GM10266 (cell line): ENCODE results near the gene TRPM2.
"Not testable (repeated sequence)": the region's sequence is repeated elsewhere in the genome, so short reads cannot be mapped to it uniquely, and the experiment has no call there.

Experiments used
- DNase-seq: peaks from one replicate; pipeline ENCODE4 v3.0.0; 2012; ENCODE audit errors: extremely low spot score
- CTCF ChIP-seq: IDR thresholded peaks from 2 replicates; pipeline ENCODE4 v1.5.1; 2012; ENCODE audit warnings: mild to moderate bottlenecking, low read depth; ENCODE audit not compliant: control insufficient read depth, insufficient read depth; ENCODE audit errors: missing control alignments

The TRPM2 gene

GRCh38 chr21:44392916-44393315, 39.5 kb downstream of the TRPM2 start:
- no peak for DNase-seq
- TF ChIP-seq CTCF = no peak

GRCh38 chr21:44394733-44395132, 41.3 kb downstream of the TRPM2 start:
- no peak for DNase-seq
- TF ChIP-seq CTCF = no peak

GRCh38 chr21:44395260-44395659, 41.8 kb downstream of the TRPM2 start:
- TF ChIP-seq CTCF = no peak
- no peak for DNase-seq

GRCh38 chr21:44396803-44397202, 43.4 kb downstream of the TRPM2 start:
- not testable (repeated sequence) for DNase-seq

GRCh38 chr21:44397431-44398031, 44.1 kb downstream of the TRPM2 start:
- no peak for DNase-seq
- TF ChIP-seq CTCF = no peak

GRCh38 chr21:44398499-44398898, 45.1 kb downstream of the TRPM2 start:
- DNase-seq = no peak
- no peak for TF ChIP-seq CTCF

GRCh38 chr21:44399151-44399954, 45.9 kb downstream of the TRPM2 start:
- no peak for TF ChIP-seq CTCF
- DNase-seq = no peak
